NCI-H1930 (cell line): ENCODE measurements around the gene CATSPERD.

Source experiments
- DNase-seq, 2 experiments: peaks; one replicate each; lab custom pipeline; 2025; lab: John Stamatoyannopoulos, UW

Gene CATSPERD, protein sequence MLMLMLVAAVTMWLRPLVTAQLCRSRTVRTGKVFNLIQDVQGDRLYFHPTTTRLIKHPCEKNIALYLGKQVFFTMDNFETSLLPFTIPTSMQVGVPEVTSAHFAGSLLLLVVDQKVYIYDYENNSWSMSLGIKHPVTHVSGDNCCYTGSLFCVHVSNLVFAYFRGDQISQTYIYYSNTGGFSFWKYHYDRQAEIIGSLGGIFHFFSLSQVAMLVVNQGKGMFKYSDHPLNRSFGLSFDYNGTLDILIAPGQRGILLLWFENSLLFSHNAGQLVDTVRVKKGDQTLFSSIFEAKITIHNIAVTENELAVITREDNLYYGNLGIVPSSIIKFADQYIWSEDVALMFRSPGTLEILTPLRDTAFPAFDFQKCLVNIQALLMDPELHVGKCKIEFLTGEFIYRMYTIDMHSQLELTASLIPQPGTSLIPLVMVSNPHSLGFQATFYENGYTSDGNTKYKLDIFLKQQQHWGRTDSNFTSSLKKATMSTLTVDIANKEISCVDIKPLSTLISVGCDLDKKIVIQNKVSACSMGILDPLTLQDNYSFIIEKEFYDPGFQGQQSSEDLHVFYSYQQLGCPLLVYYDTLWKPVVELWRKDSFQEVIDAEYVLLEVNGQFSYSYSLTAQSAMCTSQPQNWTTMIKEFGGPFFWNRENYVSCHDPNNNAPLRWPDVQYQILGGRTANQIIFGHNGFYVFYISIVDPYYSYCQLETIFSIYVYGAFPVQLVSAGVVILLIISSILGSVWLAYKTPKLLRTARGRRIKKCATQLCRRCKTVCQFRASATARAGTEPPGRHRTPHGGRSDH

GRCh38 chr19:5719961-5720790, at the start of gene CATSPERD, which contains the start of gene LONP1:
TSS of gene CATSPERD (plus strand) at chr19:5720637. CDS start at chr19:5720738, 101 bp downstream.
TSS of gene LONP1 (minus strand) at chr19:5720146. CDS start at chr19:5720132, 14 bp downstream.
- DNase-seq: peak; percentile 96 to 98

GRCh38 chr19:5671600-5671999, 48.8 kb upstream of the CATSPERD start:
- no peak for DNase-seq

GRCh38 chr19:5672708-5673459, 47.6 kb upstream of the CATSPERD start:
- DNase-seq: no peak

DNA sequence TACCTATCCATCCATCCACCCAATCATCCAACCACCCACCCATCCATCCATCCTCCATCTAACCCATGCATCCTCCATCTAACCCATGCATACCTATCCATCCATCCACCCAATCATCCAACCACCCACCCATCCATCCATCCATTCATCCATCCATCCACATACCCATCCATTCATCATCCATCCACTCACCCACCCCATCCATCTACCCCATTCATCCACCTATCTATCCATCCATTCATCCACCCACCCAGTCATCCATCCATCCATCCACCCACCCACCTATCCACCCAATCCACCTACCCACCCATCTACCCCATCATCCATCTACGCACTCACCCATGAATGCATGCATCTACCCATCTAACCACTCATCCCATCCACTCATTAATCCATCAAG, 46.7 kb upstream of the CATSPERD start:
- DNase-seq: no peak

- no peak for DNase-seq
Observed at GRCh38 chr19:5674714-5675113, 45.7 kb upstream of the CATSPERD start.

DNA sequence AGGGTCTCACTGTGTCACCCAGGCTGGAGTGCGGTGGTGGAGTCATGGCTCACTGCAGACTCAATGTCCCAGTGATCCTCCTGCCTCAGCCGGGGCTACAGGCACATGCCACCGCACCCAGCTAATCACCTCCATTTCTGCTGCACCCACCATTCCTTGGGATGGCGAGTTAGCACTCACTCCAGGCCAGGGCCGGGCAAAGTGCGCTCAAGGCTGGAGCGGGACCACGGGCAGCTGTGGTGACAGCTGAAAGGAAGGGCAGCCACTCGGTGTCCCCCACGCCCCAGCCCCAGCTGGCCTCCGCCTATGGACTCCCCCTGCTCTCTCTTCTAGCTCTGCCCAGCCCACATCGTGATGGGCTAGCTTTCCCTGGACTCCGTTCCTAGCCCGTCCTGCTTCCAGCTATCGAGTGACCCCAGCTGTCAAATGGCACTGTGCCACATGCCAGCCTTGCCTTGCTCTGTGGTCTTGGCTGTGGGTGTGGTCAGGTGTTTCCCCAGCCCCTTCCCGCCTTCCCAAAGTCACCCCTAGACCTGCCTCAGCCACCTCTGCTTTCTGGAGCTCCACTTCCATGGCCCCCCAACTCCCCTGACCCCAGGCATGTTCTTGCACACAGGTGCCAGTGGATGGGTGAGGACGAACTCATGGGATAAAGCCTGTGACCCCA, 44.2 kb upstream of the CATSPERD start:
- no peak for DNase-seq

GRCh38 chr19:5676772-5677105, 43.7 kb upstream of the CATSPERD start:
- DNase-seq: no peak

- no peak for DNase-seq
Observed at GRCh38 chr19:5677136-5677535, 43.3 kb upstream of the CATSPERD start.

GRCh38 chr19:5677580-5677979, 42.9 kb upstream of the CATSPERD start:
- DNase-seq: no peak

DNA sequence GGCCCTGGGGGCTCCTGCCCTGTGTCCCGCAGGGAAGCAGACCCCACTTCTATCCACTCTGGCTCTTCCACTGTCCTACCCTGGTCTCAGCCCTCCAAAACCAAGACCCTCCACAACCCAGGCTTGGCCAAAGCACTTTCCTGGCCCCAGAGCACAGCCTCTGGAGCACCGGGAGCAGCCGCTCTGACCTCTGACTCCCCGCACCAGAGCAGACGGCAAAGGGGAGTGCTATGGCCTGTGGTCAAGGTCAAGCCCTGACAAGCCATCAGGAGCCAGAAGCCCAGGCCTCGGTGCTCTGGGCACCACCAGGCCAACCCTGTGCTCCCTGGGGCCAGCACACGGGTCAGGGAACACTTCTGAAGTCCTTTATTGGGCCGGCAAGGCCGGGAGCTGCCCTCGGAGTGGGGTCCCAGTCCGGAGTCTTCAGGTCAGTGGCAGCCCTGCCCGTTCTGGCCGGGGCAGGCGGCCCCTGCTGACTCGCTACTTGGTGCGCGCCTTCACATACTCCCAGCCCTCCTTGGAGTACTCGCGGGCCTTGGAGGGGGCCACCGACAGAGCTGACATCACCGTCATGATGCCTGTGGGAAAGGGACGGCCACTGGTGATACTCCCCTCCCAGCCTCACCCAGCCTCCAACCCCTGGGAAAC, 42.2 kb upstream of the CATSPERD start:
- DNase-seq: no peak

- DNase-seq: no peak
Observed at GRCh38 chr19:5679289-5680083, 41.0 kb upstream of the CATSPERD start.

DNA sequence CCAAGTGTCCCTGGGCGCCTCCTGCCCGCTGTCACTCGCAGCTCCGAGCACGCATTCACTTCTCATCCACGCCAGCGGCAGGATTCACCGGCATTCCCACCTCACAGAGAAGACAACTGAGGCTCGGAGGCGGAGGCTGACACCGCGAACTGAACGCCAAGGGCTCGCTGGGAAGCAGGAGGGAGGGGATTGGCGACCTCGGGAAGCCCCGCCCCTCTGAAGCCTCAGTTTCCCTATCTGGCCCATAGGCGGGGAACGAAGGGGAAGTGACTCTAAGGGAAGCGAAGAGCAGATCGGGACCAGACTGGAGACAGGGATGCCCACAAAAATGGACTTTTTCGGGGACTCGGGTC, 40.4 kb upstream of the CATSPERD start:
- no peak for DNase-seq

- DNase-seq: peak; percentile 94 to 95
Observed at GRCh38 chr19:5680437-5681368, 39.7 kb upstream of the CATSPERD start, which contains the start of the genes HSD11B1L and MICOS13. TSS of gene HSD11B1L (plus strand) at chr19:5681027. CDS start at chr19:5684833, 3,806 bp downstream. TSS of gene MICOS13 (minus strand) at chr19:5680516. CDS start at chr19:5680486, 30 bp downstream.

GRCh38 chr19:5681391-5682106, 38.9 kb upstream of the CATSPERD start:
- DNase-seq: no peak

DNA sequence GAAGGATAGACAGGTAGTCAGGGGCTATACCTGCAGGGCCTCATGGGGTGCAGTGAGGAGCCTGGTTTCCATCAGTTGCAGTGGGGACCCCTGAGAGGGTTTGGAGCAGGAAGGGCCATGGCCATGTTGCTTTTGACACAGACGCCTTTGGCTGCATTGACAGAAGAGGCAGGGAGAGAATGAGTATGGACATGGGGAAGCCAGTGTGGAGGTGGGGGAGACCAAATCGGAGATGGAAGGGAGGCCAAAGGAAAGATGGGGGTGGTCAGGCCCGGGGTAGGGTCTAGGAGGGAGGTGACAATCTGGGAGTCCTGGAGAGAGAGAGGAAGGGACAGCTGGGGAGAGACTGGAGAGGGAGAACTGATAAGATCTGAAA, 38.3 kb upstream of the CATSPERD start:
- no peak for DNase-seq

GRCh38 chr19:5683177-5683886, 37.1 kb upstream of the CATSPERD start:
- DNase-seq: no peak
